ENCODE results near the gene BLOC1S3.

DNA sequence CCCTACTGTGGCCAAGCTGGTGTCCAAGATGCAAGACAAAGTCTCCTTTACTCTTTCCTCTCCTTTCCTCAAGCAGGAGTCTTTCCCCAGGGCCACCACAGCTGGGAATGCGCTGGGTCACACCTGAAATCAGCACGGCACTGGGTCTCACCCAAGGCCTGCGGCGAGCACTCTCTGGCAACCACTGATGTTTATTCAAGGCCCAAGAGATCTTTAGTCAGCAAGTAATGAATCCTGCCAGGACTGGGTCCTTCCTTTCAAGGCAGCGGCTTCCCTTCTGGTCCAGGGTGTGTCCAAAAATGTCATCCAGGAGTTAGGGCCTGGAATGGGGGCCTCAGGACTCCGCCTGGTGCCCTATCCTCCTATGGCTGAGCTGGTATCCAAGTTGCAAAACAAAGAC is 24.1 kb downstream of the BLOC1S3 start:
- TF ChIP-seq, protein P1, sequence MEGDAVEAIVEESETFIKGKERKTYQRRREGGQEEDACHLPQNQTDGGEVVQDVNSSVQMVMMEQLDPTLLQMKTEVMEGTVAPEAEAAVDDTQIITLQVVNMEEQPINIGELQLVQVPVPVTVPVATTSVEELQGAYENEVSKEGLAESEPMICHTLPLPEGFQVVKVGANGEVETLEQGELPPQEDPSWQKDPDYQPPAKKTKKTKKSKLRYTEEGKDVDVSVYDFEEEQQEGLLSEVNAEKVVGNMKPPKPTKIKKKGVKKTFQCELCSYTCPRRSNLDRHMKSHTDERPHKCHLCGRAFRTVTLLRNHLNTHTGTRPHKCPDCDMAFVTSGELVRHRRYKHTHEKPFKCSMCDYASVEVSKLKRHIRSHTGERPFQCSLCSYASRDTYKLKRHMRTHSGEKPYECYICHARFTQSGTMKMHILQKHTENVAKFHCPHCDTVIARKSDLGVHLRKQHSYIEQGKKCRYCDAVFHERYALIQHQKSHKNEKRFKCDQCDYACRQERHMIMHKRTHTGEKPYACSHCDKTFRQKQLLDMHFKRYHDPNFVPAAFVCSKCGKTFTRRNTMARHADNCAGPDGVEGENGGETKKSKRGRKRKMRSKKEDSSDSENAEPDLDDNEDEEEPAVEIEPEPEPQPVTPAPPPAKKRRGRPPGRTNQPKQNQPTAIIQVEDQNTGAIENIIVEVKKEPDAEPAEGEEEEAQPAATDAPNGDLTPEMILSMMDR (conservative IDR thresholded peaks at IDR 0.05; ENCODE audit: low read depth, low read length): no peak
- TF ChIP-seq EZH2phosphoT487 (IDR thresholded peaks at IDR 0.05; ENCODE audit: borderline replicate concordance, low read length): no peak
